Mesendoderm (in vitro differentiated cells): ENCODE data around the gene FAM25A.
"Not testable (repeated sequence)": the region's sequence is repeated elsewhere in the genome, so short reads cannot be mapped to it uniquely, and the experiment has no call there.

Experiments
- DNase-seq: peaks from one replicate; pipeline ENCODE4 v3.0.0; 2013
- H2AK5ac ChIP-seq: 2 replicates; pipeline ENCODE4 v1.6.1; 2013; ENCODE audit warnings: low read length, inconsistent platforms
- H2BK120ac ChIP-seq: 2 replicates; pipeline ENCODE4 v1.6.1; 2013; ENCODE audit warnings: low read depth, mild to moderate bottlenecking, low read length, moderate library complexity, mixed read lengths
- H2BK15ac ChIP-seq: replicated peaks from 2 replicates; pipeline ENCODE4 v1.6.1; 2013; ENCODE audit warnings: low read depth, mild to moderate bottlenecking, moderate library complexity
- H2BK5ac ChIP-seq: 2 replicates; pipeline ENCODE4 v1.6.1; 2013; ENCODE audit warnings: low read length, inconsistent platforms
- H3K18ac ChIP-seq: 2 replicates; pipeline ENCODE4 v1.6.1; 2013; ENCODE audit warnings: mild to moderate bottlenecking, low read length, mixed read lengths
- H3K23ac ChIP-seq: one replicate; pipeline ENCODE4 v1.6.1; 2013; ENCODE audit warnings: low read length
- H3K27ac ChIP-seq: 2 replicates; pipeline ENCODE4 v1.5.1; 2013; ENCODE audit warnings: low read depth, mild to moderate bottlenecking, inconsistent platforms, low read length, moderate library complexity
- H3K27me3 ChIP-seq: 2 replicates; pipeline ENCODE4 v1.6.1; 2013; ENCODE audit warnings: low read length, control low read depth, mild to moderate bottlenecking, inconsistent platforms; ENCODE audit not compliant: insufficient read depth, poor library complexity
- H3K36me3 ChIP-seq: 2 replicates; pipeline ENCODE4 v1.6.1; 2013; ENCODE audit warnings: low read length, inconsistent platforms; ENCODE audit not compliant: control insufficient read depth, insufficient read depth
- H3K4ac ChIP-seq: one replicate; pipeline ENCODE4 v1.6.1; 2013; ENCODE audit warnings: low read depth, mild to moderate bottlenecking, low read length, moderate library complexity
- H3K4me1 ChIP-seq: 2 replicates; pipeline ENCODE4 v1.6.1; 2013; ENCODE audit warnings: low read depth, low read length, inconsistent platforms; ENCODE audit not compliant: control insufficient read depth
- H3K4me2 ChIP-seq: 2 replicates; pipeline ENCODE4 v1.6.1; 2013; ENCODE audit warnings: low read length
- H3K4me3 ChIP-seq: 2 replicates; pipeline ENCODE4 v1.5.1; 2013; ENCODE audit warnings: mild to moderate bottlenecking, low read length
- H3K56ac ChIP-seq: one replicate; pipeline ENCODE4 v1.6.1; 2013; ENCODE audit warnings: low read length
- H3K79me1 ChIP-seq: 2 replicates; pipeline ENCODE4 v1.6.1; 2013; ENCODE audit warnings: low read length, inconsistent platforms
- H3K79me2 ChIP-seq: 2 replicates; pipeline ENCODE4 v1.6.1; 2013; ENCODE audit warnings: mild to moderate bottlenecking, low read length; ENCODE audit not compliant: control insufficient read depth, insufficient read depth
- H3K9ac ChIP-seq: 2 replicates; pipeline ENCODE4 v1.6.1; 2013; ENCODE audit warnings: low read length, inconsistent platforms
- H4K5ac ChIP-seq: one replicate; pipeline ENCODE4 v1.6.1; 2013; ENCODE audit warnings: low read length
- H4K8ac ChIP-seq: one replicate; pipeline ENCODE4 v1.6.1; 2013; ENCODE audit warnings: low read depth, mild to moderate bottlenecking, control low read depth, low read length, moderate library complexity
- whole genome bisulfite sequencing: extraction: QIAGEN DNeasy Blood & Tissue Kit; methylation state at CpG from one replicate; pipeline ENCODE4 v1.1.7; 2013; ENCODE audit warnings: low lambda C conversion rate, missing lambda C conversion rate; ENCODE audit not compliant: insufficient coverage; ENCODE audit errors: extremely low coverage; 5-methylcytosine and 5-hydroxymethylcytosine counted together

FAM25A gene

GRCh38 chr10:86984498-86984897 is 35.6 kb upstream of the FAM25A start:
- H3K79me1 ChIP-seq, H3K27ac ChIP-seq, H3K79me2 ChIP-seq, H2BK15ac ChIP-seq, H3K4me2 ChIP-seq, H3K9ac ChIP-seq, H3K18ac ChIP-seq, H2BK5ac ChIP-seq, H2AK5ac ChIP-seq, H3K27me3 ChIP-seq, H2BK120ac ChIP-seq, H3K4ac ChIP-seq, H3K23ac ChIP-seq, H3K56ac ChIP-seq, H3K4me1 ChIP-seq, H3K4me3 ChIP-seq, H4K5ac ChIP-seq, H4K8ac ChIP-seq, H3K36me3 ChIP-seq, DNase-seq: not testable (repeated sequence)
- WGBS: no CpG with 5 or more reads among the region's 4 CpGs

DNA sequence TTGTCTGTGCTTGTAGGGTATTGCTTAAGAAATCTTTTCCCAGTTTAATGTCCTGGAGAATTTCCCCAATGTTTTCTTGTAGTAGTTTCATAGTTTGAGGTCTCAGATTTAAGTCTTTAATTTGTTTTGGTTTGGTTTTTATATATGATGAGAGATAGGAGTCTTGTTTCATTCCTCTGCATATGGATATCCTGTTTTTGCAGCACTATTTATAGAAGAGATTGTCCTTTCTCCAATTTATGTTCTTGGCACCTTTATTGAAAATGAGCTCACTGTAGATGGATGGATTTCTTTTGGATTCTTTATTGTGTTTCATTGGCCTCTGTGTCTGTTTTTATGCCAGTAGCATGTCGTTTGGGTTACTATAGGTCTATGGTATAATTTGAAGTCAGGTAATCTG is 31.6 kb upstream of the FAM25A start:
- no peak overlapping the region for H4K8ac ChIP-seq
- H2BK120ac ChIP-seq: no peak overlapping the region
- H3K56ac ChIP-seq: no peak overlapping the region
- H3K23ac ChIP-seq: no peak overlapping the region
- H3K36me3 ChIP-seq: no peaks in the 10 kb centered on the region
- no CpG with 5 or more reads among the region's 1 CpG for WGBS
- no peak overlapping the region for H3K4me3 ChIP-seq
- no peak overlapping the region for H2BK15ac ChIP-seq
- no peak overlapping the region for H4K5ac ChIP-seq
- H3K4me1 ChIP-seq: no peaks in the 10 kb centered on the region
- H2AK5ac ChIP-seq: no peak overlapping the region
- no peak overlapping the region for H3K27ac ChIP-seq
- H3K4ac ChIP-seq: no peak overlapping the region
- H3K27me3 ChIP-seq: no peaks in the 10 kb centered on the region
- H3K79me1 ChIP-seq: no peaks in the 10 kb centered on the region
- H3K4me2 ChIP-seq: no peak overlapping the region
- H3K9ac ChIP-seq: no peak overlapping the region
- H3K79me2 ChIP-seq: no peaks in the 10 kb centered on the region
- DNase-seq: no peak
- no peak overlapping the region for H3K18ac ChIP-seq
- H2BK5ac ChIP-seq: no peak overlapping the region

GRCh38 chr10:86991362-86991761 is 28.7 kb upstream of the FAM25A start:
- H3K4me2 ChIP-seq, H3K4me1 ChIP-seq, H4K8ac ChIP-seq, H3K27me3 ChIP-seq, H3K23ac ChIP-seq, H3K56ac ChIP-seq, H3K27ac ChIP-seq, H3K4me3 ChIP-seq, H4K5ac ChIP-seq, H2BK120ac ChIP-seq, H2BK15ac ChIP-seq, H3K9ac ChIP-seq, H3K18ac ChIP-seq, H3K36me3 ChIP-seq, DNase-seq, H3K79me1 ChIP-seq, H2BK5ac ChIP-seq, H3K4ac ChIP-seq, H3K79me2 ChIP-seq, H2AK5ac ChIP-seq: not testable (repeated sequence)
- no CpG with 5 or more reads among the region's 12 CpGs for WGBS

DNA sequence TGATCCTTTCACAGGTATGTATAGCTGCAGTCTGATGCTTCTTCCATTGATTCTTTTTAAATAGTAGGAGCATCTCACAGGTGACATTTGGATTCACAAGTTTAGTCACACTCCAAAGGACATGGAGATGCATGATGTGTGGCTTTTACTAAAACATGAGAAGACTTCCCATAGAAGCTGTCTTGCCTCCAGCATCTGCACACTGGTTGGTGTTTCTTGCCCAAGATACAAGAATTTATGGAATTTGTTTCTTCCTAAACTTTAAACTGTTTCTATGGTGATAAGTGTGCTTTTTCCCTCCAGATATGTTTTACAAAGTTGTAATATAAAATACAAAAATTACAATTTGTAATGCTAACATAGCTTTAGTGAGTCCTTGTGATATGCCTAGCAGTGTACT is 27.6 kb upstream of the FAM25A start:
- no peak overlapping the region for H3K27ac ChIP-seq

DNA sequence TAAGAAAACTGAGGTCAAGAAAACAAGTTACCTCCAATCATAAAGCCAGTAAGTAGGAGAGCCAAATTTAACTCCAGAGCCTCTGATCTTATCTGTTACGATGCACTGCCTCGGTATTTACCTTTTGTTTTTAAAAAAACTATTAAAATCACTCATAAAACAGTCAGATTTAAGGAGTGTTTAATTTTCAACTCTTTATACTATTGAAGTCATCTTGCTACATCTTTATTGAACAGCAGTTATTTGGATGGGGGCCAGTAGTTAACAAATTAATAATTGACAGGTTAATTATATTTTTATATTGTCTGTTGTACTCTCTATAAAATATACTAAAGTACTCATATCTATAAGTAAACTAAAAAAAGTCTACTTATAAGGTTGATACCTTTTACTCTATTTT is 27.2 kb upstream of the FAM25A start:
- Histone ChIP-seq H3K4me3 (no peak overlapping the region), H4K8ac (no peak overlapping the region), H3K4me2 (no peak overlapping the region), H3K23ac (no peak overlapping the region), H2BK15ac (no peak overlapping the region), H3K9ac (no peak overlapping the region), H3K79me2 (no peaks in the 10 kb centered on the region), H3K27me3 (no peaks in the 10 kb centered on the region), H2AK5ac (no peak overlapping the region), H3K18ac (no peak overlapping the region), H3K4me1 (no peaks in the 10 kb centered on the region), H3K36me3 (no peaks in the 10 kb centered on the region), H3K27ac (no peak overlapping the region), H3K56ac (no peak overlapping the region), H2BK120ac (no peak overlapping the region), H3K4ac (no peak overlapping the region), H2BK5ac (no peak overlapping the region), H4K5ac (no peak overlapping the region), H3K79me1 (no peaks in the 10 kb centered on the region)
- WGBS: no CpG with 5 or more reads among the region's 2 CpGs
- DNase-seq: no peak

More for the DNA sequence above, 27.6 kb upstream of the FAM25A start:
- Histone ChIP-seq H2BK120ac (no peak overlapping the region), H3K9ac (no peak overlapping the region), H3K23ac (no peak overlapping the region), H2AK5ac (no peak overlapping the region), H3K4me3 (no peak overlapping the region), H3K56ac (no peak overlapping the region), H3K27me3 (no peaks in the 10 kb centered on the region), H3K18ac (no peak overlapping the region), H2BK5ac (no peak overlapping the region), H3K4me1 (no peaks in the 10 kb centered on the region), H3K4ac (no peak overlapping the region), H3K4me2 (no peak overlapping the region), H3K36me3 (no peaks in the 10 kb centered on the region), H4K5ac (no peak overlapping the region), H2BK15ac (no peak overlapping the region), H4K8ac (no peak overlapping the region), H3K79me2 (no peaks in the 10 kb centered on the region), H3K79me1 (no peaks in the 10 kb centered on the region)
- no peak for DNase-seq

DNA sequence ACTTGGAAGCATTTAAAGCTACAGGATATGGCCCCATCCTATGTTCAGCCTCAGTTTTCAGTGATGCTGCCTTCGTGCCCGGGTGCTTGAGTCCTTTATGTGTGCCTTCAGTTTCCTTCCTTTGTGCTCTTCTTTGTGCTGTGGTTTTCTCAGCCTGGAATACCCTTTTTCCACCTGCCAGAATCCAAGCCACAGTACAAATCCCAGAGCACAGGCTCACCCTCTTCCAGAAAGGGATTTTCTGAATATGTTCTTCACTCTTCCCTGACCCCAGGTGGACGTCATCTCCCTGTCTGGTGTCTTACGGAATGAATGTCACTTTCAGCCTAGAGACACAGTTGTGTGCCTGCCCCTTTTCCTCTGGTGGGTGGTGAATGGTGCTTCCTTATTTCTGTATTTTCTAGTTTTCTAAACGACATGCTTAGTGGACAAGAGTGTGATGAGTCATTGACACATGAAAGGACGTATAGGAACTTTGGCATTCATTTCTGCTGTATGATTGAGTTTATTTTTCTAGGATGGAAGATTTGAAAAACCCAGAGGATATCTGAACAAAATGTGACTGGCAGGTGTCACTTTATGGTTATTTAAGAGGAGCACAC is 20.2 kb upstream of the FAM25A start:
- not testable (repeated sequence) for H2AK5ac ChIP-seq, H4K8ac ChIP-seq, H3K27me3 ChIP-seq, H3K4me3 ChIP-seq, H3K18ac ChIP-seq, H3K36me3 ChIP-seq, H2BK5ac ChIP-seq, H3K27ac ChIP-seq, H3K9ac ChIP-seq, H3K56ac ChIP-seq, DNase-seq, H3K23ac ChIP-seq, H2BK15ac ChIP-seq, H2BK120ac ChIP-seq, H3K4ac ChIP-seq, H3K79me1 ChIP-seq, H4K5ac ChIP-seq, H3K4me2 ChIP-seq, H3K4me1 ChIP-seq, H3K79me2 ChIP-seq
- WGBS: no CpG with 5 or more reads among the region's 6 CpGs
